Endothelial cell (in vitro differentiated cells): ENCODE measurements around the gene ROPN1L. TPM values are rescaled to one million over a fixed set of nuclear protein-coding genes. Genes with fewer than 3 reads are reported as not detected.
A peak's percentile ranks its signal among the peaks of the same experiment; 100 is the strongest.

Experiments used
- DNase-seq: peaks from one replicate; pipeline ENCODE4 v3.0.0; 2021; ENCODE audit warnings: low spot score
- H3K27ac Mint-ChIP-seq: one replicate; pipeline ENCODE4 v1.8.0; 2021; ENCODE audit warnings: mixed read lengths, inconsistent platforms; ENCODE audit not compliant: unreplicated experiment
- H3K27me3 Mint-ChIP-seq: one replicate; pipeline ENCODE4 v1.8.0; 2021; ENCODE audit warnings: mild to moderate bottlenecking, moderate library complexity, mixed read lengths, inconsistent platforms; ENCODE audit not compliant: unreplicated experiment
- H3K36me3 Mint-ChIP-seq: one replicate; pipeline ENCODE4 v1.8.0; 2021; ENCODE audit warnings: mild to moderate bottlenecking, low read depth, mixed read lengths, inconsistent platforms; ENCODE audit not compliant: unreplicated experiment
- H3K4me1 Mint-ChIP-seq: one replicate; pipeline ENCODE4 v1.8.0; 2021; ENCODE audit warnings: mild to moderate bottlenecking, mixed read lengths, inconsistent platforms; ENCODE audit not compliant: unreplicated experiment
- H3K4me3 Mint-ChIP-seq: one replicate; pipeline ENCODE4 v1.8.0; 2021; ENCODE audit warnings: mild to moderate bottlenecking, mixed read lengths, inconsistent platforms; ENCODE audit not compliant: unreplicated experiment
- H3K9me3 Mint-ChIP-seq: one replicate; pipeline ENCODE4 v1.8.0; 2021; ENCODE audit warnings: mixed read lengths, inconsistent platforms; ENCODE audit not compliant: unreplicated experiment
- total RNA-seq: library from RNA; stranded (reverse); fragmentation: NEBNext Ultra II Directional; extraction: Animal tissue kit (Norgen Biotek cat#: 25700); gene quantifications from one replicate; pipeline ENCODE4 v1.2.1, GENCODE V29; 2021; ENCODE audit not compliant: unreplicated experiment
- TF ChIP-seq, protein P1 (sequence below): fragments of 200-600 bp; sonication (generic); IDR thresholded peaks from one replicate; pipeline ENCODE4 v1.5.0; 2021; ENCODE audit warnings: antibody characterized with exemption; ENCODE audit not compliant: unreplicated experiment

Gene ROPN1L
- total RNA-seq, 1 donor from 2014 or later = 4.0 TPM

DNA sequence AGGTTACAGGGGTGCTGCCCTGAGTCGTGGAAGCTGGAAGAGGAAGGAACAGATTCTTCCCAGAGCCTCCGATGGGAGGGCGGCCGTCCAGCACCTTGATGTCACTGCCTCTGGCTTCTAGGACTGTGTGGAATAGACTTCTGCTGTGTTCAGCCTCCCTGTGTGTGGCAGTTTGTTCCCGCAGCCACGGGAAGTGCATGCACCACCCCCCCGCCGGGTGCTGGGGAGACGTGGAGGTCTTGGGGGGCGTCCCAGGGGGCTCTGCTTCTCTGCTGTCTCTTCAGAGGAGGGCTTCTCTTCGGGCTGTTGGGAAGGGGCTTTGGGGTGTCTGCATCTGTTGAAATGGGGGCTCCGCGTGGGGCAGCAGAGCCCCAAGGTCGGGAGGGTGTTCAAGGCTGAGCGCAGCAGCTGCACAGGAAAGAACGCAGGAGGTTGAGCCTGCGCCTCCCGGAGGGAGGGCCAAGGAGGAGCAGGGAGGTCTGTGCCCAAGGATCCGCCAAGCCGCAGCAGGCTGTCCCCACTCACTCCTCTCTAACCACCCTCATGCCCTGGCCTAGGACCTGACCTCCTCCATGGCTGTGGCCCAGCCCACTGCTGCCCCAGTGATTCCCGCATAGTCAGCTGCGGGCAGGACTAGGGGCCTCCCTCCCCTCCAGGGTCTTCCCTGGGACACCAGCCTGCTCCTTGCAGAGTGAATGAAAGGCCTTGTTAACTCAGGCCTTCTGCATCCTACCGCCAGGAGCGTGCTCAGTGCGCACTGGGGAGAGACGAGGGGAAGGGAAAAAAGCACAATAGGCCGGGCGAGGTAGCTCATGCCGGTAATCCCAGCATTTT, 45.0 kb downstream of the ROPN1L start:
- TF ChIP-seq, protein P1, sequence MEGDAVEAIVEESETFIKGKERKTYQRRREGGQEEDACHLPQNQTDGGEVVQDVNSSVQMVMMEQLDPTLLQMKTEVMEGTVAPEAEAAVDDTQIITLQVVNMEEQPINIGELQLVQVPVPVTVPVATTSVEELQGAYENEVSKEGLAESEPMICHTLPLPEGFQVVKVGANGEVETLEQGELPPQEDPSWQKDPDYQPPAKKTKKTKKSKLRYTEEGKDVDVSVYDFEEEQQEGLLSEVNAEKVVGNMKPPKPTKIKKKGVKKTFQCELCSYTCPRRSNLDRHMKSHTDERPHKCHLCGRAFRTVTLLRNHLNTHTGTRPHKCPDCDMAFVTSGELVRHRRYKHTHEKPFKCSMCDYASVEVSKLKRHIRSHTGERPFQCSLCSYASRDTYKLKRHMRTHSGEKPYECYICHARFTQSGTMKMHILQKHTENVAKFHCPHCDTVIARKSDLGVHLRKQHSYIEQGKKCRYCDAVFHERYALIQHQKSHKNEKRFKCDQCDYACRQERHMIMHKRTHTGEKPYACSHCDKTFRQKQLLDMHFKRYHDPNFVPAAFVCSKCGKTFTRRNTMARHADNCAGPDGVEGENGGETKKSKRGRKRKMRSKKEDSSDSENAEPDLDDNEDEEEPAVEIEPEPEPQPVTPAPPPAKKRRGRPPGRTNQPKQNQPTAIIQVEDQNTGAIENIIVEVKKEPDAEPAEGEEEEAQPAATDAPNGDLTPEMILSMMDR = no peak
- H3K27me3 Mint-ChIP-seq = peaks cover 1% of the 10 kb centered on the region
- H3K4me3 Mint-ChIP-seq = no peak overlapping the region
- H3K9me3 Mint-ChIP-seq = no peaks in the 10 kb centered on the region
- peaks cover 18% of the 10 kb centered on the region for H3K4me1 Mint-ChIP-seq
- no peak for DNase-seq
- H3K36me3 Mint-ChIP-seq = peaks cover 3% of the 10 kb centered on the region
- H3K27ac Mint-ChIP-seq = no peak overlapping the region

DNA sequence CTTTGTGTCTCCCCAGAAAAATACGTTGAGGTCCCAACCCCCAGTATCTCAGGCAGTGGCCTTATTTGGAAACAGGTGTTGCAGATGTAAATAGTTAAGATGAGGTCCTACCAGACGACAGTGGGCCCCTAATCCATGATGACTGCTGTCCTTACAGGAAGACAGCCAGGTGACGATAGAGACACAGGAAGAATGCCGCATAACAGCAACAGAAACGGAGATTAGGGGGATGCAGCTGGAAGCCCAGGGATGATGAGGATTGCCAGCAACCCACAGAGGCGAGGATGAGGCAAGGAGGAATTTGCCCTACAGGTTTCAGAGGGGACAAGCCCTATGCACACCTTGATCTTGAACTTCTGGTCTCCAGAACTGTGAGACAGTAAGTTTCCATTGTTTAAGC, 46.5 kb downstream of the ROPN1L start:
- H3K4me3 Mint-ChIP-seq = no peak overlapping the region
- TF ChIP-seq, protein P1 = no peak
- DNase-seq = no peak
- peaks cover 2% of the 10 kb centered on the region for H3K27me3 Mint-ChIP-seq
- no peaks in the 10 kb centered on the region for H3K9me3 Mint-ChIP-seq
- no peak overlapping the region for H3K27ac Mint-ChIP-seq
- H3K36me3 Mint-ChIP-seq = peaks cover 6% of the 10 kb centered on the region
- H3K4me1 Mint-ChIP-seq = peaks cover 18% of the 10 kb centered on the region

DNA sequence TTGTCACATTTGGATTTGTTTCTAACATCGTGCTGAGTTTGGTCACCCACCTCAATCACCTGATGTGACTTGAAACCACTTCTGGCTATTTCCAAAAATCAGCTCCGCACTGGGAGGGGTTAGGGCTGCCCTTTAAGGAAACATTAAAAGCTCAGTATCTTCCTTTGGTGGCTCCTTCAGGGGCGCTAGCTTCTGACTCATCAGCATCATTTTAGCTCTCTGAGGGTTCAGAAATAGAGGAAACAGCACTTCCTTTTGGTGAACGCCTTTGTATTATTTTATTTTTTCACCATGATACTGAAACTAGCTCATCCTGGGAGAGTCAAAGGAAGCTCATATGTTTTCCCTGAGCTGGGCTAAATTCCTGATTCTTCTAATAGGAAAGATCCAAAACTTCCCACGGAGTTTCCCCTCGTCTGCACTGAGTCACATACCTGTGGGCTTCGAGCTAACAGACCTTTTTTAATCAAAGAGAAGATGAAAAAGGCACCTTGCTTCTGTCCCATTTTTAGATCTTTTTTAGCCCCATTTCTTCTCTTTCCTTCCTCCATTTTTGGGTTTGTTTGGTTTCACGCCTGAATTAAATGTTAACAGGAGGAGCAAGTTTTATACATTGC, 48.2 kb downstream of the ROPN1L start:
- H3K4me1 Mint-ChIP-seq = peaks cover 18% of the 10 kb centered on the region
- no peak overlapping the region for H3K4me3 Mint-ChIP-seq
- H3K9me3 Mint-ChIP-seq = peaks cover 9% of the 10 kb centered on the region
- TF ChIP-seq, protein P1 = no peak
- H3K36me3 Mint-ChIP-seq = peaks cover 11% of the 10 kb centered on the region
- no peak for DNase-seq
- H3K27ac Mint-ChIP-seq = peak overlapping the region; percentile 26
- peaks cover 2% of the 10 kb centered on the region for H3K27me3 Mint-ChIP-seq

DNA sequence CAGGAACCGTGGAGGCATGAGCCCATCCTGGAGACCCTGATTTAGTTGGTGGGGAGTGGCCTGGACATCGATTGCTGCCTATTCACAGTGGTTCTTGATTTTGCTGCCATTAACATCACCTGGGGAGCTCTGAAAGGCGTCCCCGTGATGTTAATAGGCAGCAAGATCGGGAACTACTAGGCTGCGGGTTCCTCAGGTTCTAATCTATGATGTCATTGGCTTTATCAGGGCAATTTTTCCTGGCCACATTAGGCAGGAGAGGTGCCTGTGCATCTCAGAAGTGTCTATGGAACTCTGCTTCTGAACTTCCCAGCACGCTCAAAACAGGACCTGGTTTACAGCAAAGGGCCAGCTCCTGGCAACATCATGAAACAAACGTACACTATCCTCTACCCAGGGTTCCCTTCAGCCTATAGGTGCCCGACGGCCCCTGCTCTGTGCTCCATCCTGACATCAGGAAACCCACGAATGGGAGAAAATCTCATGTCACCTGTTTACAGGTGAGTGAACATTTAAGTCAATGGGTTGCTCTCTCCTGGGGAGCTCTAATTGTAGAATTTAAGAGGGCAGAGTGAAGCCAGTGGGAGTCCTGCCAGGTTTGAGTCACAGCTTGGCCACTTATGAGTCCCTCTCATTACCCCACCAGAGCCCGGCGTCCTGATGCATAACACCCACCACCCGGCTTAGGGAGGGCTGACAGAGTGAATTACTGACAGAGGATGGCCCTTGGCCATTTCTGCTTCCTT, 49.4 kb downstream of the ROPN1L start:
- Mint-ChIP-seq H3K36me3 (peaks cover 15% of the 10 kb centered on the region), H3K9me3 (peaks cover 13% of the 10 kb centered on the region), H3K27ac (no peak overlapping the region), H3K4me1 (peaks cover 13% of the 10 kb centered on the region), H3K4me3 (no peak overlapping the region), H3K27me3 (peaks cover 4% of the 10 kb centered on the region)
- DNase-seq = no peak
- TF ChIP-seq, protein P1 = no peak
